H1 (cell line): ENCODE measurements around the gene GNA12. TPM values are rescaled to one million over a fixed set of nuclear protein-coding genes. Genes with fewer than 3 reads are reported as not detected.
A peak's percentile ranks its signal among the peaks of the same experiment; 100 is the strongest.

Experiments
- CTCF ChIA-PET: fragments of 300-600 bp; sonication (Branson Sonifier 250); formaldehyde crosslinking; loops from one replicate; lab custom pipeline; 2021; ENCODE audit not compliant: partially characterized antibody; lab: Charles Lee
- POLR2A ChIA-PET: fragments of 300-600 bp; sonication (Branson Sonifier 250); formaldehyde crosslinking; loops from one replicate; lab custom pipeline; 2021; ENCODE audit warnings: inconsistent platforms; ENCODE audit not compliant: partially characterized antibody; lab: Charles Lee
- DNase-seq, 2 experiments: peaks; one replicate each; pipeline versions ENCODE4 v3.0.0 to v3.0.0-alpha.2; 2010 to 2022; ENCODE audit warnings: low spot score in 2 of 2, low read depth in 1 of 2, mixed read lengths in 1 of 2
- FAIRE-seq: peaks from 2 replicates; lab custom pipeline; 2011; peaks lifted over from hg19 to GRCh38; lab: Jason Lieb, UNC
- H2AFZ ChIP-seq: 2 replicates; pipeline ENCODE4 v1.8.1; 2012; ENCODE audit warnings: low read length, inconsistent platforms
- H2AK5ac ChIP-seq: 2 replicates; pipeline ENCODE4 v1.6.1; 2013; ENCODE audit warnings: low read depth, low read length
- H2BK120ac ChIP-seq: replicated peaks from 2 replicates; pipeline ENCODE3; 2013; ENCODE audit warnings: low read depth, low read length, inconsistent platforms
- H2BK12ac ChIP-seq: 2 replicates; pipeline ENCODE4 v1.6.1; 2013; ENCODE audit warnings: low read depth, low read length
- H2BK15ac ChIP-seq: 2 replicates; pipeline ENCODE4 v1.6.1; 2013; ENCODE audit warnings: low read length
- H2BK20ac ChIP-seq: 2 replicates; pipeline ENCODE4 v1.6.1; 2013; ENCODE audit warnings: low read length
- H2BK5ac ChIP-seq: 2 replicates; pipeline ENCODE4 v1.6.1; 2013; ENCODE audit warnings: low read depth, low read length
- H3K14ac ChIP-seq: 2 replicates; pipeline ENCODE4 v1.6.1; 2013; ENCODE audit warnings: inconsistent platforms; ENCODE audit not compliant: insufficient read length
- H3K18ac ChIP-seq: 2 replicates; pipeline ENCODE4 v1.6.1; 2013; ENCODE audit warnings: low read length; ENCODE audit errors: extremely low read depth
- H3K23ac ChIP-seq: 2 replicates; pipeline ENCODE4 v1.6.1; 2013; ENCODE audit warnings: inconsistent platforms; ENCODE audit not compliant: insufficient read length
- H3K23me2 ChIP-seq: 2 replicates; pipeline ENCODE4 v1.6.1; 2013; ENCODE audit warnings: low read depth, low read length
- H3K27ac ChIP-seq: 2 replicates; pipeline ENCODE4 v1.6.1; 2011; ENCODE audit warnings: low read depth, low read length, inconsistent platforms
- H3K27me3 ChIP-seq, 4 experiments: replicated peaks in 1 of 4; 1 replicate in 1 of 4; 2 replicates in 3 of 4; pipeline versions ENCODE4 v1.6.1 to v1.8.1; 2011 to 2013; ENCODE audit warnings: low read length in 3 of 4, mild to moderate bottlenecking in 3 of 4, inconsistent platforms in 2 of 4, mixed read lengths in 2 of 4, moderate library complexity in 1 of 4; ENCODE audit not compliant: control insufficient read depth in 3 of 4, insufficient read depth in 3 of 4; ENCODE audit errors: extremely low read depth in 1 of 4
- H3K36me3 ChIP-seq, 4 experiments: 2 replicates each; pipeline versions ENCODE4 v1.6.1 to v1.8.1; 2011 to 2013; ENCODE audit warnings: mild to moderate bottlenecking in 4 of 4, low read length in 3 of 4, moderate library complexity in 2 of 4, control low read depth in 1 of 4, inconsistent platforms in 1 of 4; ENCODE audit not compliant: insufficient read depth in 4 of 4, control insufficient read depth in 2 of 4
- H3K4ac ChIP-seq: replicated peaks from 2 replicates; pipeline ENCODE3; 2013; ENCODE audit warnings: low read length, low read depth, mixed read lengths, inconsistent platforms; ENCODE audit not compliant: insufficient read length
- H3K4me1 ChIP-seq, 4 experiments: replicated peaks in 1 of 4; 1 replicate in 1 of 4; 2 replicates in 3 of 4; pipeline versions ENCODE4 v1.6.1 to v1.8.1; 2011 to 2013; ENCODE audit warnings: low read length in 3 of 4, inconsistent platforms in 2 of 4, mixed read lengths in 1 of 4; ENCODE audit not compliant: insufficient read depth in 4 of 4, control insufficient read depth in 3 of 4
- H3K4me2 ChIP-seq, 2 experiments: 2 replicates each; pipeline versions ENCODE4 v1.6.1 to v1.8.1; 2011 to 2013; ENCODE audit warnings: low read depth in 2 of 2, low read length in 2 of 2, control low read depth in 1 of 2, inconsistent platforms in 1 of 2, mild to moderate bottlenecking in 1 of 2; ENCODE audit not compliant: insufficient read depth in 1 of 2
- H3K4me3 ChIP-seq, 4 experiments: fragments of 200-600, 300-600 bp in 1 of 4; sonication (generic), shearing (Covaris generic), sonication (Bioruptor Twin) in 1 of 4; 2 replicates each; pipeline versions ENCODE4 v1.5.1 to v1.8.1; 2011 to 2016; ENCODE audit warnings: low read length in 4 of 4, low read depth in 3 of 4, control low read depth in 2 of 4, inconsistent platforms in 2 of 4, mild to moderate bottlenecking in 2 of 4, mixed read lengths in 1 of 4, moderate library complexity in 1 of 4; ENCODE audit not compliant: insufficient read depth in 2 of 4; ENCODE audit errors: extremely low read depth in 1 of 4
- H3K56ac ChIP-seq: replicated peaks from 2 replicates; pipeline ENCODE3; 2013; ENCODE audit warnings: low read depth, mild to moderate bottlenecking, mixed read lengths, low read length, inconsistent platforms; ENCODE audit not compliant: insufficient read length
- H3K79me1 ChIP-seq: 2 replicates; pipeline ENCODE4 v1.6.1; 2013; ENCODE audit warnings: low read depth, low read length, control low read depth
- H3K79me2 ChIP-seq, 2 experiments: 2 replicates each; pipeline versions ENCODE4 v1.6.1 to v1.8.1; 2012 to 2013; ENCODE audit warnings: low read length in 2 of 2, mild to moderate bottlenecking in 2 of 2, inconsistent platforms in 1 of 2; ENCODE audit not compliant: insufficient read depth in 2 of 2, control insufficient read depth in 1 of 2
- H3K9ac ChIP-seq, 4 experiments: replicated peaks in 1 of 4; 1 replicate in 1 of 4; 2 replicates in 3 of 4; pipeline versions ENCODE4 v1.6.1 to v1.8.1; 2011 to 2013; ENCODE audit warnings: low read depth in 3 of 4, low read length in 3 of 4, control low read depth in 2 of 4, mild to moderate bottlenecking in 2 of 4, moderate library complexity in 2 of 4, inconsistent platforms in 1 of 4; ENCODE audit errors: extremely low read depth in 1 of 4
- H3K9me3 ChIP-seq, 2 experiments: 2 replicates each; pipeline versions ENCODE4 v1.6.1 to v1.8.1; 2012 to 2013; ENCODE audit warnings: mild to moderate bottlenecking in 2 of 2, moderate library complexity in 2 of 2, control low read depth in 1 of 2, inconsistent platforms in 1 of 2, low read depth in 1 of 2, low read length in 1 of 2, mixed read lengths in 1 of 2; ENCODE audit not compliant: insufficient read depth in 2 of 2
- H4K20me1 ChIP-seq, 2 experiments: replicated peaks in 1 of 2; 2 replicates each; pipeline versions ENCODE3 to v1.8.1; 2011 to 2013; ENCODE audit warnings: inconsistent platforms in 2 of 2, low read length in 2 of 2, mild to moderate bottlenecking in 1 of 2; ENCODE audit not compliant: insufficient read depth in 2 of 2, control insufficient read depth in 1 of 2
- H4K5ac ChIP-seq: 2 replicates; pipeline ENCODE4 v1.6.1; 2013; ENCODE audit warnings: low read length, low read depth, mixed read lengths, inconsistent platforms; ENCODE audit not compliant: insufficient read length
- H4K8ac ChIP-seq: 2 replicates; pipeline ENCODE4 v1.8.0; 2013; ENCODE audit warnings: mild to moderate bottlenecking, moderate library complexity, low read length, inconsistent platforms; ENCODE audit not compliant: insufficient read depth; ENCODE audit errors: extremely low read depth
- H4K91ac ChIP-seq: replicated peaks from 2 replicates; pipeline ENCODE3; 2013; ENCODE audit warnings: low read length, mixed read lengths, inconsistent platforms; ENCODE audit not compliant: insufficient read length
- BRCA1 ChIP-seq: IDR thresholded peaks from 2 replicates; pipeline ENCODE4 v1.6.1; 2012; ENCODE audit warnings: low read depth, low read length, improper control_type of control experiment
- EGR1 ChIP-seq: IDR thresholded peaks from 2 replicates; pipeline ENCODE4 v1.6.1; 2011; ENCODE audit warnings: low read depth, low read length, borderline replicate concordance
- JUND ChIP-seq: IDR thresholded peaks from 2 replicates; pipeline ENCODE4 v1.6.1; 2011; ENCODE audit warnings: mild to moderate bottlenecking, improper control_type of control experiment, low read length
- KDM1A ChIP-seq: fragments of 200-600, 300-600 bp; sonication (generic); IDR thresholded peaks from 2 replicates; pipeline ENCODE4 v1.7.1; 2016; ENCODE audit warnings: mild to moderate bottlenecking, low read length, borderline replicate concordance
- KDM4A ChIP-seq: IDR thresholded peaks from one replicate; pipeline ENCODE4 v1.7.1; 2012; ENCODE audit warnings: low read depth, mild to moderate bottlenecking, moderate library complexity, low read length, inconsistent platforms; ENCODE audit not compliant: severe bottlenecking
- KDM5A ChIP-seq: fragments of 200-600 bp; IDR thresholded peaks from 2 replicates; pipeline ENCODE4 v1.7.1; 2012; ENCODE audit warnings: mild to moderate bottlenecking, low read length, inconsistent platforms, mixed read lengths
- RBBP5 ChIP-seq: IDR thresholded peaks from 2 replicates; pipeline ENCODE4 v1.7.1; 2012; ENCODE audit warnings: low read depth, mild to moderate bottlenecking, inconsistent platforms, low read length, moderate library complexity, borderline replicate concordance
- RFX5 ChIP-seq: IDR thresholded peaks from 2 replicates; pipeline ENCODE4 v1.6.1; 2011; ENCODE audit warnings: low read depth, low read length, improper control_type of control experiment, borderline replicate concordance
- RXRA ChIP-seq: IDR thresholded peaks from 2 replicates; pipeline ENCODE4 v1.6.1; 2011; ENCODE audit warnings: low read depth, mild to moderate bottlenecking, low read length, moderate library complexity; ENCODE audit not compliant: insufficient read depth
- SP1 ChIP-seq: IDR thresholded peaks from 2 replicates; pipeline ENCODE4 v1.6.1; 2011; ENCODE audit warnings: low read depth, low read length
- SP2 ChIP-seq: IDR thresholded peaks from 2 replicates; pipeline ENCODE4 v1.6.1; 2012; ENCODE audit warnings: mild to moderate bottlenecking, low read length, inconsistent platforms
- SP4 ChIP-seq: IDR thresholded peaks from 2 replicates; pipeline ENCODE4 v1.6.1; 2012; ENCODE audit warnings: low read length, inconsistent platforms
- TAF7 ChIP-seq: optimal IDR thresholded peaks from 2 replicates; pipeline ENCODE3; 2011; ENCODE audit warnings: low read depth, mild to moderate bottlenecking, inconsistent platforms, low read length, moderate library complexity, borderline replicate concordance
- TEAD4 ChIP-seq: IDR thresholded peaks from 2 replicates; pipeline ENCODE4 v1.6.1; 2012; ENCODE audit warnings: low read depth, low read length, inconsistent platforms, mixed read lengths
- WGBS, 2 experiments: shearing (Covaris generic) in 1 of 2; methylation state at CpG; one replicate each; pipeline versions ENCODE4 v1.1.6 to v1.1.7; 2013 to 2015; ENCODE audit warnings: low lambda C conversion rate in 2 of 2, mixed read lengths in 2 of 2, inconsistent platforms in 1 of 2, low coverage in 1 of 2, missing lambda C conversion rate in 1 of 2; ENCODE audit not compliant: insufficient replicate concordance in 2 of 2, insufficient coverage in 1 of 2, insufficient read length in 1 of 2; ENCODE audit errors: extremely low coverage in 1 of 2, missing lambda C conversion rate in 1 of 2; 5-methylcytosine and 5-hydroxymethylcytosine counted together
- polyA plus RNA-seq, 7 experiments: library from polyadenylated mRNA; depleted of rRNA in 3 of 7; stranded (reverse) in 5 of 7; unstranded in 2 of 7; fragments of >200 nt in 5 of 7; fragments of 200-250 nt in 2 of 7; gene quantifications; 1 replicate in 5 of 7; 2 replicates in 1 of 7; 4 replicates in 1 of 7; pipeline versions ENCODE4 v1.2.1 to v1.2.3, GENCODE V29; 2011 to 2013; ENCODE audit warnings: missing spikeins in 2 of 7, mixed read lengths in 2 of 7
- total RNA-seq: library from RNA; stranded (reverse); fragmentation: NEBNext Ultra II Directional; extraction: Animal tissue kit (Norgen Biotek cat#: 25700); gene quantifications from 2 replicates; pipeline ENCODE4 v1.2.1, GENCODE V29; 2021

GNA12 gene
- total and polyA plus RNA-seq, 2 of the 8 experiments (the other 6 are each of a cell fraction or from before 2014, with no cell fraction given) = 96.5 to 109 TPM

DNA sequence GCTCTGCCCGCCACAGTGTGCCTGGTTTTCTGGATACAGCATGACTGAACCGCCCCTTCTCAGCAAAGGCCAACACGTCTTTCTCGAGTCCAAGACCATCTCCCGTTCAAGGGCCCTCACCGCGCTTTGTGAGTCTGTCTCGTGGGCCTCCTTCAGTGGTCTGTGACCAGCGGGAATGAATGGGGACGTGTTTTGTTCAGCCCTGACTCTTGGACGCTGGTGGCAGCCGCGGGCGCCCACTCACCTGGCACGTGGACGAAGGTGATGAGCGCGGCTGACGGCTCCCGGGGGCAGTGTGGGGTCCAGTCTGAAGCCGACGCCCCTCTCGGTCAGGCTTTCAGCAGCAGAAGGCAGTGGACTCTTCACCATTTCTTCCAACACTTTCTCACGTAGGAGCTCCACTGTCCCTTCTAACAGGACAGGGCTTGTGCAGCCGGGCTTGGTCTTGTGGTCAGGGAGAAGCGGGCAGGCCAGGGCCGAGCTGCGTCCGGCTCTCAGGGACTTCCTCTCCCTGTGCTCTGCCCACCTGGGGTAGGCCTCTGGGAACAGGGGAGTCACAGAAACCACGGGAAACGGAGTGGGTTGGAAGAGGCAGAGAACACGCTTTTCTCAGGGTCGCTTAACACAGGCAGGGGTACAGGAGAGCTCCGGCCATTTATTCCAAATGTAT is 125.7 kb downstream of the GNA12 start:
- Histone ChIP-seq H2AK5ac (no peak overlapping the region), H2BK5ac (no peak overlapping the region), H3K79me1 (no peaks in the 10 kb centered on the region; the same call in 1 of the 2 replicates), H4K8ac (no peak overlapping the region), H3K27ac (peak overlapping the region; percentile 20; the same call in 1 of the 2 replicates), H4K20me1 (peaks cover 2% of the 10 kb centered on the region in 2 experiments), H3K14ac (no peak overlapping the region), H3K4me2 (no peak overlapping the region), H3K23me2 (no peaks in the 10 kb centered on the region), H3K56ac (no peak overlapping the region), H3K4me3 (no peak overlapping the region), H3K9me3 (no peaks in the 10 kb centered on the region), H3K18ac (no peak overlapping the region), H3K4me1 (no peaks in the 10 kb centered on the region; a peak in 4 of 7 replicates), H2BK15ac (no peak overlapping the region), H2BK120ac (no peak overlapping the region), H2BK12ac (no peak overlapping the region; the same call in 1 of the 2 replicates), H2AFZ (no peak overlapping the region), H4K91ac (no peak overlapping the region), H3K79me2 (no peaks in the 10 kb centered on the region), H3K4ac (no peak overlapping the region), H2BK20ac (no peak overlapping the region), H3K36me3 (peaks cover 0 to 12% (median 9%) of the 10 kb centered on the region in 4 experiments; a peak in 5 of 8 replicates), H4K5ac (no peak overlapping the region), H3K23ac (no peak overlapping the region), H3K27me3 (no peaks in the 10 kb centered on the region), H3K9ac (no peak overlapping the region)
- DNase-seq = no peak
- no peak for FAIRE-seq
- ChIA-PET POLR2A (interaction anchor here (0.9 to 2.1 kb wide), 3 partner anchors 9 to 18 kb away, joined by 4 to 6 read pairs (median 4); no protein-coding TSS in a partner anchor), CTCF (interaction anchor here (0.6 to 11.4 kb wide), 29 partner anchors 11 to 1218 kb away, joined by 3 to 125 read pairs (median 4); partner anchors contain the start of gene AMZ1)
- 94% methylated on average over 32 of the region's 34 CpGs; no CpG with 5 or more reads in 1 of the 2 experiments for WGBS, 2 experiments
- TF ChIP-seq SP2 = no peak
- TF ChIP-seq RBBP5 = no peak
- TF ChIP-seq KDM4A = no peak
- no peak for TF ChIP-seq SP4
- no peak for TF ChIP-seq EGR1
- TF ChIP-seq SP1 = no peak
- TF ChIP-seq RFX5 = no peak
- TF ChIP-seq BRCA1 = no peak
- no peak for TF ChIP-seq TAF7
- no peak for TF ChIP-seq TEAD4
- TF ChIP-seq KDM1A = no peak
- no peak for TF ChIP-seq JUND
- TF ChIP-seq KDM5A = no peak
- TF ChIP-seq RXRA = no peak
